ENCODE results near the gene INO80E. TPM values are rescaled to one million over a fixed set of nuclear protein-coding genes. Genes with fewer than 3 reads are reported as not detected.

The INO80E gene
- total RNA-seq, 2 experiments from 2014 or later: 102 to 107 TPM

- no peak overlapping the region for H3K27ac Mint-ChIP-seq
- H3K4me3 Mint-ChIP-seq: no peak overlapping the region
- DNase-seq: no peak
- POLR2A ChIA-PET: interaction anchor here (0.9 to 8.8 kb wide), 2 partner anchors 17 to 52 kb away, joined by 3 to 99 read pairs; partner anchors contain the start of genes HIRIP3 and INO80E
- no peaks in the 10 kb centered on the region for H3K9me3 Mint-ChIP-seq
- CTCF ChIA-PET: no interaction called here
- no peaks in the 10 kb centered on the region for H3K27me3 Mint-ChIP-seq
- H3K4me1 Mint-ChIP-seq: peaks cover 33% of the 10 kb centered on the region
- H3K36me3 Mint-ChIP-seq (ENCODE audit: low read depth): peaks cover 47% of the 10 kb centered on the region
Measured at GRCh38 chr16:29978081-29978480, 18.0 kb upstream of the INO80E start.

DNA sequence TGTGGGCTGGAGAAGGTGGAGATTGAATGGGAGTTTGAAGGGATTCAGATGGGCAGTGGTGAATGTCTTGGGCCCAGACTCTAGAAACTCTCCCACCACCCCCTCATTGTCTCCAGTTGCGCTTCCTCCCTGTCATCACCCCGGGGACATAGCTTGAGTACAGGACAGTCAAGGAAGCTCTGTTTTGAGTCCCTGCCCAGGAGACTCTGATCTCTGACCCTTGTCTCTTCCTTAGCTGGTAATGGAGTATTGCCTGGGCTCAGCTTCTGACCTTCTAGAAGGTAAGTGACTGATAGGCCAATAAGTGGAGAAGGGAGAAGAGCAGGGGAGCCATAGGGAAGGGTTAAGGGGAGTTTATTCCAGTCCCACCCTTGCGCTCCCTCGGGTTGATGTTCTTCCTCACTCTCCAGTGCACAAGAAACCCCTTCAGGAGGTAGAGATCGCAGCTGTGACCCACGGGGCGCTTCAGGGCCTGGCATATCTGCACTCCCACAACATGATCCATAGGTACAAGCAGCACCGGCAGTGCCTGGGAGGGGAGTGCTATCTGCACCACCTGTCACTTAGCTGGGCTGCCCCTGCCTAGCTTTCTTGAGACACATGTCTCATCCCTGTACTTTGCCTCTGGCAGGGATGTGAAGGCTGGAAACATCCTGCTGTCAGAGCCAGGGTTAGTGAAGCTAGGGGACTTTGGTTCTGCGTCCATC is 17.3 kb upstream of the INO80E start:
- ChIA-PET CTCF (interaction anchor here (0.5 kb wide), 1 partner anchor 34 kb away, joined by 4 read pairs; no protein-coding TSS in a partner anchor), POLR2A (interaction anchor here (8.8 kb wide), 1 partner anchor 16 kb away, joined by 99 read pairs; the partner anchor contains the start of genes HIRIP3 and INO80E)
- Mint-ChIP-seq H3K9me3 (no peaks in the 10 kb centered on the region), H3K27me3 (no peaks in the 10 kb centered on the region), H3K4me1 (peaks cover 29% of the 10 kb centered on the region), H3K27ac (no peak overlapping the region), H3K36me3 (ENCODE audit: low read depth) (peaks cover 48% of the 10 kb centered on the region), H3K4me3 (no peak overlapping the region)
- DNase-seq: no peak

- no peaks in the 10 kb centered on the region for H3K9me3 Mint-ChIP-seq
Measured at GRCh38 chr16:29982560-29983419, 13.3 kb upstream of the INO80E start.

DNA sequence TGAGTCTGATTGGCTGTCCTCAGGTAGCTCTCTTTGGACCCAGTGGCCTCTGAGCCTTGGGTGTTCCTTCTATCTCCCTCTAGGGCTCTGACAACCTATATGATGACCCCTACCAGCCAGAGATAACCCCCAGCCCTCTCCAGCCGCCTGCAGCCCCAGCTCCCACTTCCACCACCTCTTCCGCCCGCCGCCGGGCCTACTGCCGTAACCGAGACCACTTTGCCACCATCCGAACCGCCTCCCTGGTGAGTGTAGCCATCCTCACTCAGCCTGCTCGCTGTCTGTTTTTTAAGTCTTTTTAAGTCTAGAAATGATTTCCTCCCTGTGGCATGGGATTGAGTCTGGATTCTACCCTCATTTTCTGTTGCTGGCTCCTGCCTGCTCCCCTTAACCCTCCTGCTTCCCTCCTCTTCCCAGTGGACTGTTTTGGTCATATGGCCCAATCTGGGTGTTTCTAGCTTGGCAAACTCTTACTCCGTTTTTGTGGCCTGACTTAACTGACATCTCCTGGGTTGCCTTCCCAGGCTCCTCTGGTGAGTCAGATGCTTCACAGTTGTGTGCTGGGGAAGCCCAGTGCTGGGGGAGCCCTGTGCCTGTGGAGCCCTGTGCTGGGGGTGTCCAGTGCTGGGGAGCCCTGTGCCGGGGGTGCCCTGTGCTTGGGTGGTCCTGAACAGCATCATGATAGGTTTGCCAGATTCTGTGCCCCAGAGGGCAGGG is 12.5 kb upstream of the INO80E start:
- Mint-ChIP-seq H3K27me3 (no peaks in the 10 kb centered on the region), H3K27ac (no peak overlapping the region), H3K4me1 (no peaks in the 10 kb centered on the region), H3K9me3 (no peaks in the 10 kb centered on the region), H3K4me3 (no peak overlapping the region), H3K36me3 (ENCODE audit: low read depth) (peaks cover 75% of the 10 kb centered on the region)
- no peak for DNase-seq
- CTCF ChIA-PET: no interaction called here
- POLR2A ChIA-PET: interaction anchor here (1.5 to 6.3 kb wide), 2 partner anchors 9 to 12 kb away, joined by 4 to 43 read pairs; partner anchors contain the start of genes HIRIP3, INO80E and TAOK2

More at GRCh38 chr16:29982560-29983419, 13.3 kb upstream of the INO80E start:
- ChIA-PET CTCF (no interaction called here), POLR2A (interaction anchor here (1.5 to 6.3 kb wide), 2 partner anchors 9 to 12 kb away, joined by 4 to 43 read pairs; partner anchors contain the start of genes HIRIP3, INO80E and TAOK2)
- no peaks in the 10 kb centered on the region for H3K27me3 Mint-ChIP-seq
- no peak overlapping the region for H3K4me3 Mint-ChIP-seq
- no peak overlapping the region for H3K27ac Mint-ChIP-seq
- H3K4me1 Mint-ChIP-seq: peaks cover under 1% of the 10 kb centered on the region
- no peak for DNase-seq
- H3K36me3 Mint-ChIP-seq (ENCODE audit: low read depth): peaks cover 72% of the 10 kb centered on the region

GRCh38 chr16:29984137-29984763 is 11.8 kb upstream of the INO80E start:
- Mint-ChIP-seq H3K4me3 (no peak overlapping the region), H3K27me3 (no peaks in the 10 kb centered on the region), H3K9me3 (no peaks in the 10 kb centered on the region), H3K27ac (no peak overlapping the region), H3K4me1 (no peaks in the 10 kb centered on the region), H3K36me3 (ENCODE audit: low read depth) (peaks cover 73% of the 10 kb centered on the region)
- CTCF ChIA-PET: no interaction called here
- DNase-seq: no peak
- POLR2A ChIA-PET: interaction anchor here (6.3 kb wide), 1 partner anchor 11 kb away, joined by 43 read pairs; the partner anchor contains the start of genes HIRIP3 and INO80E

DNA sequence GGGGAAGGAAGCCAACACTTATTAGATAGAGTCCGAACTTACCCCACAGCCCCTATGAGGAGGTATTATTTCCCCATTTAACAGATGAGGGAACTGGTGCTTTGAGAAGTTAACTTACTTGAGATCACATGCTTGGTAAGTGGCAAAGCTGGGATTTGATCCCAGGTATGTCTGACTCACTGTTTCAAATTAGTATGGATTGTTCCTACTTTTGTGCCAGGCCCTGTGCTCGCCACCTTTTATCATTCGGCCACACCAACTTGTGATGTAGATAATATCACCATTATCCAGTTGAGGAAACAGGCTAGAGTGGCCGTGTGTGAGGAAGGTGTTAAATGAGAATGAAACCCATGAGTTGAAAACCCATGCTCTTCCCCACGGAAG is 11.3 kb upstream of the INO80E start:
- Mint-ChIP-seq H3K27me3 (no peaks in the 10 kb centered on the region), H3K4me1 (no peaks in the 10 kb centered on the region), H3K9me3 (no peaks in the 10 kb centered on the region), H3K36me3 (ENCODE audit: low read depth) (peaks cover 68% of the 10 kb centered on the region), H3K4me3 (no peak overlapping the region), H3K27ac (no peak overlapping the region)
- no peak for DNase-seq
- ChIA-PET POLR2A (interaction anchor here (1.1 to 6.3 kb wide), 2 partner anchors 10 to 61 kb away, joined by 3 to 43 read pairs; partner anchors contain the start of genes HIRIP3 and INO80E), CTCF (no interaction called here)

GRCh38 chr16:29985271-29985811 is 10.7 kb upstream of the INO80E start:
- Mint-ChIP-seq H3K4me3 (no peak overlapping the region), H3K4me1 (no peaks in the 10 kb centered on the region), H3K9me3 (no peaks in the 10 kb centered on the region), H3K27ac (no peak overlapping the region), H3K27me3 (no peaks in the 10 kb centered on the region), H3K36me3 (ENCODE audit: low read depth) (peaks cover 67% of the 10 kb centered on the region)
- no peak for DNase-seq
- POLR2A ChIA-PET: interaction anchor here (1.1 to 6.3 kb wide), 3 partner anchors 10 to 62 kb away, joined by 3 to 43 read pairs (median 6); partner anchors contain the start of genes HIRIP3, INO80E and TAOK2
- CTCF ChIA-PET: interaction anchor here (0.7 kb wide), 1 partner anchor 15 kb away, joined by 3 read pairs; no protein-coding TSS in a partner anchor

GRCh38 chr16:29986231-29986630 is 9.8 kb upstream of the INO80E start:
- Mint-ChIP-seq H3K4me3 (no peak overlapping the region), H3K36me3 (ENCODE audit: low read depth) (peaks cover 65% of the 10 kb centered on the region), H3K4me1 (no peaks in the 10 kb centered on the region), H3K27me3 (no peaks in the 10 kb centered on the region), H3K9me3 (no peaks in the 10 kb centered on the region), H3K27ac (no peak overlapping the region)
- DNase-seq: no peak
- POLR2A ChIA-PET: interaction anchor here (1.1 to 6.3 kb wide), 2 partner anchors 9 to 13 kb away, joined by 6 to 43 read pairs; partner anchors contain the start of genes HIRIP3, INO80E and TAOK2
- CTCF ChIA-PET: interaction anchor here (0.7 kb wide), 1 partner anchor 16 kb away, joined by 3 read pairs; no protein-coding TSS in a partner anchor

DNA sequence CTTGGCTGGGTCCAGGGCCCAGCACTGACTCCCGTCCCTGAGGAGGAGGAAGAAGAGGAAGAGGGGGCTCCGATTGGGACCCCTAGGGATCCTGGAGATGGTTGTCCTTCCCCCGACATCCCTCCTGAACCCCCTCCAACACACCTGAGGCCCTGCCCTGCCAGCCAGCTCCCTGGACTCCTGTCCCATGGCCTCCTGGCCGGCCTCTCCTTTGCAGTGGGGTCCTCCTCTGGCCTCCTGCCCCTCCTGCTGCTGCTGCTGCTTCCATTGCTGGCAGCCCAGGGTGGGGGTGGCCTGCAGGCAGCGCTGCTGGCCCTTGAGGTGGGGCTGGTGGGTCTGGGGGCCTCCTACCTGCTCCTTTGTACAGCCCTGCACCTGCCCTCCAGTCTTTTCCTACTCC is 9.1 kb upstream of the INO80E start:
- CTCF ChIA-PET: no interaction called here
- no peaks in the 10 kb centered on the region for H3K4me1 Mint-ChIP-seq
- peaks cover 61% of the 10 kb centered on the region for H3K36me3 Mint-ChIP-seq (ENCODE audit: low read depth)
- H3K9me3 Mint-ChIP-seq: no peaks in the 10 kb centered on the region
- H3K27ac Mint-ChIP-seq: no peak overlapping the region
- DNase-seq: no peak
- H3K4me3 Mint-ChIP-seq: no peak overlapping the region
- POLR2A ChIA-PET: interaction anchor here (6.3 kb wide), 1 partner anchor 8 kb away, joined by 43 read pairs; the partner anchor contains the start of genes HIRIP3 and INO80E
- H3K27me3 Mint-ChIP-seq: no peaks in the 10 kb centered on the region

DNA sequence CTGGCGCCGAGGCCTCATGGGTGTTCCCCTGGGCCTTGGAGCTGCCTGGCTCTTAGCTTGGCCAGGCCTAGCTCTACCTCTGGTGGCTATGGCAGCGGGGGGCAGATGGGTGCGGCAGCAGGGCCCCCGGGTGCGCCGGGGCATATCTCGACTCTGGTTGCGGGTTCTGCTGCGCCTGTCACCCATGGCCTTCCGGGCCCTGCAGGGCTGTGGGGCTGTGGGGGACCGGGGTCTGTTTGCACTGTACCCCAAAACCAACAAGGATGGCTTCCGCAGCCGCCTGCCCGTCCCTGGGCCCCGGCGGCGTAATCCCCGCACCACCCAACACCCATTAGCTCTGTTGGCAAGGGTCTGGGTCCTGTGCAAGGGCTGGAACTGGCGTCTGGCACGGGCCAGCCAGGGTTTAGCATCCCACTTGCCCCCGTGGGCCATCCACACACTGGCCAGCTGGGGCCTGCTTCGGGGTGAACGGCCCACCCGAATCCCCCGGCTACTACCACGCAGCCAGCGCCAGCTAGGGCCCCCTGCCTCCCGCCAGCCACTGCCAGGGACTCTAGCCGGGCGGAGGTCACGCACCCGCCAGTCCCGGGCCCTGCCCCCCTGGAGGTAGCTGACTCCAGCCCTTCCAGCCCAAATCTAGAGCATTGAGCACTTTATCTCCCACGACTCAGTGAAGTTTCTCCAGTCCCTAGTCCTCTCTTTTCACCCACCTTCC is 8.5 kb upstream of the INO80E start:
- Mint-ChIP-seq H3K27me3 (no peaks in the 10 kb centered on the region), H3K4me3 (no peak overlapping the region), H3K36me3 (ENCODE audit: low read depth) (peaks cover 62% of the 10 kb centered on the region), H3K27ac (no peak overlapping the region), H3K4me1 (no peaks in the 10 kb centered on the region), H3K9me3 (no peaks in the 10 kb centered on the region)
- ChIA-PET CTCF (no interaction called here), POLR2A (interaction anchor here (6.3 kb wide), 1 partner anchor 8 kb away, joined by 43 read pairs; the partner anchor contains the start of genes HIRIP3 and INO80E)
- no peak for DNase-seq

DNA sequence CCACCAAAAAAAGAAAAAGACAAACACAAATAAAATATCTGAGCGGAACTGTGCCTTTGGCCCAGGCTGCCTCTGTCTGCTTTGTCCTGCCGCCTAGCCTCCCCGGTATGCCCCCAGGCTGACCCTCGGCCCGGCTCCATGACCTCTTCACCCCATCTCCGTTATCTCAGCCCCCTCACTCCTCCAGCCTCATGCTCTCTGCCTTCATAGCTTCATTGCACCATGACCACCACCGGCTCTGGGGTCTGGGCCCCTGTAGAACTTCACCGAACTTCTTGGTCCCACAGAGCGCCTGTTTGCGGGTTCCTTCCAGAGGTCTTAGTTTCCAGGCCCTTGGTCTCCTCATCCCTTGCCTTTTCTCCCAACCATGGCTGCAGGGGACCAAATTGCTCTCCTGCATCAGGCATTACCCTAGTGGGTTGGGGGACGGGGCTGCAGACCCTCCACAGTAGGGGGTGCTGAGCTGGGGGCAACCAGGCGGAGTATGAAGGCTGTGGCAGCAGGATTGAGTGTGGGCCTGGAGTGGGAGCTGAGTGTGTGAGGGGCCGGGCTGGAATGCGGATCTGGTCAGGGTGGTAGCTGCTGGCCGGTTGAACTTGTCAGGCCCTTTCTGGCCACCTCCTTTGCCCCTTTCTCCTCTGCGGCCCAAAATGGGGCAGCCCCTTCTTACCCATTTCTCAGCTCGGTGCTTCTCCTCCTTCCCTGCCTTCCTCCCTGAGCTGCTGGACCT is 7.5 kb upstream of the INO80E start:
- no peaks in the 10 kb centered on the region for H3K9me3 Mint-ChIP-seq
- ChIA-PET CTCF (no interaction called here), POLR2A (interaction anchor here (0.6 to 1.7 kb wide), 2 partner anchors 14 to 27 kb away, joined by 3 to 12 read pairs; partner anchors contain the start of genes TAOK2 and TMEM219)
- no peaks in the 10 kb centered on the region for H3K4me1 Mint-ChIP-seq
- H3K27me3 Mint-ChIP-seq: no peaks in the 10 kb centered on the region
- peaks cover 57% of the 10 kb centered on the region for H3K36me3 Mint-ChIP-seq (ENCODE audit: low read depth)
- no peak overlapping the region for H3K27ac Mint-ChIP-seq
- no peak overlapping the region for H3K4me3 Mint-ChIP-seq
- no peak for DNase-seq
